MM.1S (cell line): Measurements from ENCODE around the gene PSKH1.

Source experiments
- DNase-seq: peaks from one replicate; pipeline ENCODE4 v3.0.0-alpha.2; 2015
- H2AFZ ChIP-seq: fragments of 300-600 bp; sonication (generic); 2 replicates; pipeline ENCODE4 v1.6.0; 2016; ENCODE audit warnings: antibody characterized with exemption, low read length
- H3F3A ChIP-seq: fragments of 300-600 bp; sonication (generic); 2 replicates; pipeline ENCODE4 v1.6.1; 2016; ENCODE audit warnings: mild to moderate bottlenecking, antibody characterized with exemption, low read length, moderate library complexity, mixed read lengths; ENCODE audit not compliant: insufficient read depth
- H3K27ac ChIP-seq: fragments of 300-600 bp; sonication (generic); 2 replicates; pipeline ENCODE4 v1.5.1; 2016; ENCODE audit warnings: mild to moderate bottlenecking, low read length
- H3K27me3 ChIP-seq: fragments of 300-600 bp; sonication (generic); replicated peaks from 2 replicates; pipeline ENCODE4 v1.6.0; 2016; ENCODE audit warnings: low read length; ENCODE audit not compliant: insufficient read depth
- H3K36me3 ChIP-seq: fragments of 300-600 bp; sonication (generic); replicated peaks from 2 replicates; pipeline ENCODE4 v1.6.1; 2016; ENCODE audit warnings: mild to moderate bottlenecking, low read length, mixed read lengths; ENCODE audit not compliant: insufficient read depth
- H3K4me1 ChIP-seq: fragments of 300-600 bp; sonication (generic); 2 replicates; pipeline ENCODE4 v1.6.1; 2016; ENCODE audit warnings: low read length, mixed read lengths
- H3K4me2 ChIP-seq: fragments of 300-600 bp; sonication (generic); 2 replicates; pipeline ENCODE4 v1.6.0; 2016; ENCODE audit warnings: low read depth, low read length
- H3K4me3 ChIP-seq: fragments of 300-600 bp; sonication (generic); 2 replicates; pipeline ENCODE4 v1.5.1; 2016; ENCODE audit warnings: low read length, mixed read lengths
- H3K79me2 ChIP-seq: fragments of 300-600 bp; sonication (generic); 2 replicates; pipeline ENCODE4 v1.6.1; 2016; ENCODE audit warnings: mixed run types, low read length, mixed read lengths
- H3K9ac ChIP-seq: fragments of 300-600 bp; sonication (generic); 2 replicates; pipeline ENCODE4 v1.6.1; 2016; ENCODE audit warnings: low read length, mixed read lengths
- H3K9me2 ChIP-seq: fragments of 300-600 bp; sonication (generic); replicated peaks from 2 replicates; pipeline ENCODE4 v1.6.1; 2016; ENCODE audit warnings: mild to moderate bottlenecking, low read length, mixed read lengths; ENCODE audit not compliant: insufficient read depth
- H3K9me3 ChIP-seq: fragments of 300-600 bp; sonication (generic); replicated peaks from 2 replicates; pipeline ENCODE4 v1.6.1; 2016; ENCODE audit warnings: mild to moderate bottlenecking, low read length, mixed read lengths; ENCODE audit not compliant: insufficient read depth
- H4K20me1 ChIP-seq: fragments of 300-600 bp; sonication (generic); 2 replicates; pipeline ENCODE4 v1.6.1; 2016; ENCODE audit warnings: mild to moderate bottlenecking, low read length, moderate library complexity, mixed read lengths; ENCODE audit not compliant: insufficient read depth
- EZH2 ChIP-seq: fragments of 300-600 bp; sonication (generic); optimal IDR thresholded peaks from 2 replicates; pipeline ENCODE3; 2017; ENCODE audit warnings: low read depth, mild to moderate bottlenecking, antibody characterized with exemption, low read length, mixed read lengths
- EZH2phosphoT487 ChIP-seq: fragments of 300-600 bp; sonication (generic); IDR thresholded peaks from 2 replicates; pipeline ENCODE4 v1.6.1; 2018; ENCODE audit warnings: antibody characterized with exemption, low read length
- TF ChIP-seq, protein P1 (sequence below): fragments of 300-600 bp; sonication (generic); IDR thresholded peaks from 2 replicates; pipeline ENCODE4 v1.5.1; 2016; ENCODE audit warnings: antibody characterized with exemption, low read length, mixed read lengths

PSKH1 gene

DNA sequence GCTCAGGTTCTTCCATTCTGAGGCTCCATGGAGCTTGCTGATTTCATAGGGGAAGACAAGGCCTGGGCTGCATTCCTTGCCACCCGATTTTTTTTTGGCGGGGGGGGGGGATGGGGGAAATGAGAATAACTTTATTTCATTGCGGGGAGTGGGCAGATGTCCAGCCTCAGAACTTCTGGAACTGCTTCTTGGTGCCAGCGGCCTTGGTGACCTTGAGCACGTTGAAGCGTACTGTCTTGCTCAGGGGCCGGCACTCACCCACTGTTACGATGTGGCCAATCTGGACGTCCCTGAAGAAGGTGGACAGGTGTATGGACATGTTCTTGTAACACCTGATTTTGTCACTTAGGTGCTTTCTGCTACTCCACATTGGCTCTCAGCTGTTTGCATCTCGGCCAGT lies 37.3 kb upstream of the PSKH1 start:
- Histone ChIP-seq H3K4me2 (no peak overlapping the region), H3K4me1 (no peaks in the 10 kb centered on the region), H3K36me3 (no peaks in the 10 kb centered on the region; the same call in 1 of the 2 replicates), H3K79me2 (peaks cover 95% of the 10 kb centered on the region), H3F3A (no peaks in the 10 kb centered on the region), H3K4me3 (no peak overlapping the region), H4K20me1 (peaks cover 11% of the 10 kb centered on the region; the same call in 1 of the 2 replicates), H3K27me3 (no peaks in the 10 kb centered on the region), H3K27ac (no peak overlapping the region), H3K9ac (no peak overlapping the region), H3K9me3 (no peaks in the 10 kb centered on the region), H3K9me2 (no peaks in the 10 kb centered on the region), H2AFZ (no peak overlapping the region)
- no peak for DNase-seq
- no peak for TF ChIP-seq EZH2phosphoT487
- no peak for TF ChIP-seq EZH2
- TF ChIP-seq, protein P1, sequence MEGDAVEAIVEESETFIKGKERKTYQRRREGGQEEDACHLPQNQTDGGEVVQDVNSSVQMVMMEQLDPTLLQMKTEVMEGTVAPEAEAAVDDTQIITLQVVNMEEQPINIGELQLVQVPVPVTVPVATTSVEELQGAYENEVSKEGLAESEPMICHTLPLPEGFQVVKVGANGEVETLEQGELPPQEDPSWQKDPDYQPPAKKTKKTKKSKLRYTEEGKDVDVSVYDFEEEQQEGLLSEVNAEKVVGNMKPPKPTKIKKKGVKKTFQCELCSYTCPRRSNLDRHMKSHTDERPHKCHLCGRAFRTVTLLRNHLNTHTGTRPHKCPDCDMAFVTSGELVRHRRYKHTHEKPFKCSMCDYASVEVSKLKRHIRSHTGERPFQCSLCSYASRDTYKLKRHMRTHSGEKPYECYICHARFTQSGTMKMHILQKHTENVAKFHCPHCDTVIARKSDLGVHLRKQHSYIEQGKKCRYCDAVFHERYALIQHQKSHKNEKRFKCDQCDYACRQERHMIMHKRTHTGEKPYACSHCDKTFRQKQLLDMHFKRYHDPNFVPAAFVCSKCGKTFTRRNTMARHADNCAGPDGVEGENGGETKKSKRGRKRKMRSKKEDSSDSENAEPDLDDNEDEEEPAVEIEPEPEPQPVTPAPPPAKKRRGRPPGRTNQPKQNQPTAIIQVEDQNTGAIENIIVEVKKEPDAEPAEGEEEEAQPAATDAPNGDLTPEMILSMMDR = no peak

DNA sequence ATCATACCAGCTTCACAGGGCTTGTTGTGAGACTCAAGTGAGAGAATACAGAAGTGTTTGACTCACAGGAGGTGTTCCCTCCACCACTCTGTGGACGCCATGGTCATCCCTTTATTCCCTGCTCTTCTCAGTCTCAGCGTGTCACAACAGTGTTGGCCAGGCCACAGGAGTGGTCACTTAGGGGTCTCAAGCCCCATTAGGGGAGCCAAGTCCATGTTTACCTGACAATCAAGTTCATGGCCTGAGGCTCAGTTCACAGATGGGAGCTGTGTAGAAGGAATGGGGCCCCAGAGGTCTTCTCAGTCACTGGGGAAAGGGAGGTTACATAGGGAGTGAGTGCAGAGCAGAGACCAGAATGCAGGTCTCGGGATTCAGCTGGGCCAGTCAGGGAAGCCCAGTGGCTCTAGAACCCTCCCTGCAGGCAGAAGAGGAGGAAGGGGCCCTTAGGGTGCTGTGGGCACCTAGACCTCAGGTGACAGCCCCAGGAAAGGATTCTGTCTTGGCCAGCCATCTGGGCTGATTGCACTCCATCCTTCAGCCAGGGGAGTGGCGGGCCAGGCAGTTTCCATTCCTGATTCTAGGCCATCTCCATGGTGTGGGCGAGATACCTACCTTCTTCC lies 36.0 kb upstream of the PSKH1 start:
- Histone ChIP-seq H3K4me3 (no peak overlapping the region), H4K20me1 (peaks cover 11% of the 10 kb centered on the region; the same call in 1 of the 2 replicates), H3K79me2 (peaks cover 95% of the 10 kb centered on the region), H2AFZ (no peak overlapping the region), H3K4me1 (no peaks in the 10 kb centered on the region), H3K9ac (no peak overlapping the region), H3K9me3 (no peaks in the 10 kb centered on the region), H3K4me2 (no peak overlapping the region), H3K27me3 (no peaks in the 10 kb centered on the region), H3K27ac (no peak overlapping the region), H3K9me2 (no peaks in the 10 kb centered on the region), H3F3A (no peaks in the 10 kb centered on the region), H3K36me3 (no peaks in the 10 kb centered on the region; the same call in 1 of the 2 replicates)
- TF ChIP-seq EZH2phosphoT487 (no peak), EZH2 (no peak)
- TF ChIP-seq, protein P1 = no peak
- no peak for DNase-seq

DNA sequence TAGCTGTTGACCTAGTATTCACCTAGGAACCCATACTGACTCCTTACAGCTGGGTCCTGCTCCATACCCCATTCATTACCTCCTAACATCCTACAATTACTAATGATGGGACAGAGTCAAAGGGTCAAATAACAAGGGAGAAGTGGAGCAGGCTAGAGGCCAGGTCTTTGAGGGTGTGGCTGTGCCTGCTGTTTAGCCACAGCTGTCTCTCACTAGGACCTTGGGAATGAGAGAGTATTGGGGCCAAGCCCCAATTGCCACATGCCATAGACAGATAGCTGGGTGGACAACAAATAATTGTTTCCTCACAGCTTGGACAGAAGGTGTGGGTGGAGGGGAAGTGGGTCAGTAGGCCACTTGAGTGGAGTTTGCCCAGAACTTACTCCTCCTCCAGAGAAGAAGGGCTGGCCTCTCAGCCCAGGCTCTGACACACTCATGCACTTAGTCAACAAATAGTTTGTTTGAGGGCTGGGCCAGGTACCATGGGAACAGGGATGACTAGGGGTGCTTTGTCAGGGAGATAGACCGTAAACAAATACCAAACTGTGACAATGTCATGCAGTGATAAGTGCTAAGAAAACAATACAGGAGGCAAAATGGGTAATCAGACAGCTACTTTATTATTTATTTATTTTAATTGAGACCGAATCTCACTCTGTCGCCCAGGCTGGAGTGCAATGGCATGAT lies 35.4 kb upstream of the PSKH1 start:
- Histone ChIP-seq H3K79me2 (peaks cover 96% of the 10 kb centered on the region), H3K27me3 (no peaks in the 10 kb centered on the region), H3K4me2 (no peak overlapping the region), H4K20me1 (peaks cover 11% of the 10 kb centered on the region; the same call in 1 of the 2 replicates), H3K9me3 (no peaks in the 10 kb centered on the region), H3K36me3 (no peaks in the 10 kb centered on the region; the same call in 1 of the 2 replicates), H3K4me1 (no peaks in the 10 kb centered on the region), H3F3A (no peaks in the 10 kb centered on the region), H3K9ac (no peak overlapping the region), H3K9me2 (no peaks in the 10 kb centered on the region), H2AFZ (no peak overlapping the region), H3K4me3 (no peak overlapping the region), H3K27ac (no peak overlapping the region)
- DNase-seq = no peak
- TF ChIP-seq EZH2phosphoT487 = no peak
- TF ChIP-seq, protein P1 = no peak
- no peak for TF ChIP-seq EZH2
